Measurements from ENCODE around the gene CNTNAP4. TPM values are rescaled to one million over a fixed set of nuclear protein-coding genes. Genes with fewer than 3 reads are reported as not detected.

The CNTNAP4 gene
- total and polyA plus RNA-seq, 4 donors = 0.06 to 0.09 TPM; not detected in 2

DNA sequence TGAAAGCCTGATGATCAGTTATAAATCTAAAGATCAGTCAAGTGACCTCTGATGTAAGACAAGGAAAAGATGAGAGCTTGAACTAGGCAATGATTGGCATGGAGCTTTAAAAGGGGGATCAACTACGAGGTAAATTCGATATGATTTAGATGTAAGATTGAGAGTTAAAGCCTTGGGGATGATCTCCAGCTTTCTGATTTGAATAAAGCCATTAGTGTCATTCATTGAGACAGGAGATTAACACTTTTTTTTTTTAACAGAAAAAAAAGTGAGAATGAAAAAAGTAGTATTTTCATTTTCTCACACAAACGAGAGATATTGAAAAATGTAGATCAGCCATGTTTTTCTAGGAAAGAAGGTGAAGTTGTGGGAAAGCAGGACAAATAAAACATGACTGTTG is 225.4 kb downstream of the CNTNAP4 start:
- no peak overlapping the region for H3K4me3 ChIP-seq (ENCODE audit: low read depth in 1 of 3, low read length in 3 of 3)
- H3K27ac ChIP-seq (ENCODE audit: low read depth in 1 of 2, low read length in 2 of 2) = no peak overlapping the region
- H3K4me1 ChIP-seq (ENCODE audit: control insufficient read depth in 4 of 4, insufficient read depth in 4 of 4, low read length in 3 of 4) = no peaks in the 10 kb centered on the region
- H3K36me3 ChIP-seq (ENCODE audit: control insufficient read depth in 4 of 4, insufficient read depth in 3 of 4, low read depth in 1 of 4, low read length in 3 of 4) = no peaks in the 10 kb centered on the region
- WGBS = 86% methylated on average over 3 of the region's 3 CpGs
- no peaks in the 10 kb centered on the region for H3K27me3 ChIP-seq (ENCODE audit: control insufficient read depth in 4 of 4, insufficient read depth in 4 of 4, low read length in 3 of 4)
- TF ChIP-seq TAF1 (conservative IDR thresholded peaks at IDR 0.05) = no peak
- TF ChIP-seq, protein P1, sequence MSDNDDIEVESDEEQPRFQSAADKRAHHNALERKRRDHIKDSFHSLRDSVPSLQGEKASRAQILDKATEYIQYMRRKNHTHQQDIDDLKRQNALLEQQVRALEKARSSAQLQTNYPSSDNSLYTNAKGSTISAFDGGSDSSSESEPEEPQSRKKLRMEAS (IDR thresholded peaks at IDR 0.05) = no peak
- no peak for TF ChIP-seq YY1 (IDR thresholded peaks at IDR 0.05)
- no peaks in the 10 kb centered on the region for H3K9me3 ChIP-seq (ENCODE audit: control insufficient read depth in 4 of 4, low read length in 3 of 4)
- DNase-seq (ENCODE audit: low spot score) = no peak
- H3K9ac ChIP-seq (ENCODE audit: low read depth in 1 of 2, low read length in 2 of 2) = no peak overlapping the region

DNA sequence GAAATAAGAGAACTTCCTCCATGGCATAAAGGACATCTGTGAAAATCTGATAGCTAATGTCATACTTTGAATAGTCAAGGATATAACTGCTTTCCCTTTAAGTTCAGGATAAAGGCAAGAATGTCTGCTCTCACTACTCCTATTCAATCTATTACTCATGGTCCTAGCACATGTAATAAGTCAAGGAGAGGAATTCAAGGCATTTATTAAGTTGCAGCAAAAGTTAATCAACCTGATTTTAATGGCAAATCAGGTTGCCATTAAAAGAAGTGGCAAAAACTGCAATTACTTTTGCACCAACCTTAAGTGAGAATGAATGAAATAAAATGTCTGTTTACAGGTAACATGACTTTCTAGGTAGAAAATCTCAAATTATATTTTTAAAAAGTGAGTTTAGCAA is 225.9 kb downstream of the CNTNAP4 start:
- Histone ChIP-seq H3K27me3 (ENCODE audit: control insufficient read depth in 4 of 4, insufficient read depth in 4 of 4, low read length in 3 of 4) (no peaks in the 10 kb centered on the region), H3K4me3 (ENCODE audit: low read depth in 1 of 3, low read length in 3 of 3) (no peak overlapping the region), H3K9me3 (ENCODE audit: control insufficient read depth in 4 of 4, low read length in 3 of 4) (no peaks in the 10 kb centered on the region), H3K27ac (ENCODE audit: low read depth in 1 of 2, low read length in 2 of 2) (no peak overlapping the region), H3K4me1 (ENCODE audit: control insufficient read depth in 4 of 4, insufficient read depth in 4 of 4, low read length in 3 of 4) (no peaks in the 10 kb centered on the region), H3K36me3 (ENCODE audit: control insufficient read depth in 4 of 4, insufficient read depth in 3 of 4, low read depth in 1 of 4, low read length in 3 of 4) (no peaks in the 10 kb centered on the region), H3K9ac (ENCODE audit: low read depth in 1 of 2, low read length in 2 of 2) (no peak overlapping the region)
- TF ChIP-seq SP1 (IDR thresholded peaks at IDR 0.05) (no peak), GABPA (IDR thresholded peaks at IDR 0.05 in 1 of 2, conservative IDR thresholded peaks at IDR 0.05 in 1 of 2) (no peak), YY1 (IDR thresholded peaks at IDR 0.05) (no peak), EGR1 (IDR thresholded peaks at IDR 0.05; ENCODE audit: low read depth in 2 of 2) (no peak), NR2F2 (IDR thresholded peaks at IDR 0.05) (no peak), RAD21 (IDR thresholded peaks at IDR 0.05) (no peak), JUND (IDR thresholded peaks at IDR 0.05) (no peak), TAF1 (conservative IDR thresholded peaks at IDR 0.05) (no peak), FOXA2 (IDR thresholded peaks at IDR 0.05) (no peak)
- TF ChIP-seq, protein P2, sequence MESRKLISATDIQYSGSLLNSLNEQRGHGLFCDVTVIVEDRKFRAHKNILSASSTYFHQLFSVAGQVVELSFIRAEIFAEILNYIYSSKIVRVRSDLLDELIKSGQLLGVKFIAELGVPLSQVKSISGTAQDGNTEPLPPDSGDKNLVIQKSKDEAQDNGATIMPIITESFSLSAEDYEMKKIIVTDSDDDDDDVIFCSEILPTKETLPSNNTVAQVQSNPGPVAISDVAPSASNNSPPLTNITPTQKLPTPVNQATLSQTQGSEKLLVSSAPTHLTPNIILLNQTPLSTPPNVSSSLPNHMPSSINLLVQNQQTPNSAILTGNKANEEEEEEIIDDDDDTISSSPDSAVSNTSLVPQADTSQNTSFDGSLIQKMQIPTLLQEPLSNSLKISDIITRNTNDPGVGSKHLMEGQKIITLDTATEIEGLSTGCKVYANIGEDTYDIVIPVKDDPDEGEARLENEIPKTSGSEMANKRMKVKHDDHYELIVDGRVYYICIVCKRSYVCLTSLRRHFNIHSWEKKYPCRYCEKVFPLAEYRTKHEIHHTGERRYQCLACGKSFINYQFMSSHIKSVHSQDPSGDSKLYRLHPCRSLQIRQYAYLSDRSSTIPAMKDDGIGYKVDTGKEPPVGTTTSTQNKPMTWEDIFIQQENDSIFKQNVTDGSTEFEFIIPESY (IDR thresholded peaks at IDR 0.05) = no peak
- TF ChIP-seq, protein P3, sequence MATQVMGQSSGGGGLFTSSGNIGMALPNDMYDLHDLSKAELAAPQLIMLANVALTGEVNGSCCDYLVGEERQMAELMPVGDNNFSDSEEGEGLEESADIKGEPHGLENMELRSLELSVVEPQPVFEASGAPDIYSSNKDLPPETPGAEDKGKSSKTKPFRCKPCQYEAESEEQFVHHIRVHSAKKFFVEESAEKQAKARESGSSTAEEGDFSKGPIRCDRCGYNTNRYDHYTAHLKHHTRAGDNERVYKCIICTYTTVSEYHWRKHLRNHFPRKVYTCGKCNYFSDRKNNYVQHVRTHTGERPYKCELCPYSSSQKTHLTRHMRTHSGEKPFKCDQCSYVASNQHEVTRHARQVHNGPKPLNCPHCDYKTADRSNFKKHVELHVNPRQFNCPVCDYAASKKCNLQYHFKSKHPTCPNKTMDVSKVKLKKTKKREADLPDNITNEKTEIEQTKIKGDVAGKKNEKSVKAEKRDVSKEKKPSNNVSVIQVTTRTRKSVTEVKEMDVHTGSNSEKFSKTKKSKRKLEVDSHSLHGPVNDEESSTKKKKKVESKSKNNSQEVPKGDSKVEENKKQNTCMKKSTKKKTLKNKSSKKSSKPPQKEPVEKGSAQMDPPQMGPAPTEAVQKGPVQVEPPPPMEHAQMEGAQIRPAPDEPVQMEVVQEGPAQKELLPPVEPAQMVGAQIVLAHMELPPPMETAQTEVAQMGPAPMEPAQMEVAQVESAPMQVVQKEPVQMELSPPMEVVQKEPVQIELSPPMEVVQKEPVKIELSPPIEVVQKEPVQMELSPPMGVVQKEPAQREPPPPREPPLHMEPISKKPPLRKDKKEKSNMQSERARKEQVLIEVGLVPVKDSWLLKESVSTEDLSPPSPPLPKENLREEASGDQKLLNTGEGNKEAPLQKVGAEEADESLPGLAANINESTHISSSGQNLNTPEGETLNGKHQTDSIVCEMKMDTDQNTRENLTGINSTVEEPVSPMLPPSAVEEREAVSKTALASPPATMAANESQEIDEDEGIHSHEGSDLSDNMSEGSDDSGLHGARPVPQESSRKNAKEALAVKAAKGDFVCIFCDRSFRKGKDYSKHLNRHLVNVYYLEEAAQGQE (IDR thresholded peaks at IDR 0.05) = no peak
- TF ChIP-seq, protein P4, sequence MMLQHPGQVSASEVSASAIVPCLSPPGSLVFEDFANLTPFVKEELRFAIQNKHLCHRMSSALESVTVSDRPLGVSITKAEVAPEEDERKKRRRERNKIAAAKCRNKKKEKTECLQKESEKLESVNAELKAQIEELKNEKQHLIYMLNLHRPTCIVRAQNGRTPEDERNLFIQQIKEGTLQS (IDR thresholded peaks at IDR 0.05) = no peak
- TF ChIP-seq, protein P5, sequence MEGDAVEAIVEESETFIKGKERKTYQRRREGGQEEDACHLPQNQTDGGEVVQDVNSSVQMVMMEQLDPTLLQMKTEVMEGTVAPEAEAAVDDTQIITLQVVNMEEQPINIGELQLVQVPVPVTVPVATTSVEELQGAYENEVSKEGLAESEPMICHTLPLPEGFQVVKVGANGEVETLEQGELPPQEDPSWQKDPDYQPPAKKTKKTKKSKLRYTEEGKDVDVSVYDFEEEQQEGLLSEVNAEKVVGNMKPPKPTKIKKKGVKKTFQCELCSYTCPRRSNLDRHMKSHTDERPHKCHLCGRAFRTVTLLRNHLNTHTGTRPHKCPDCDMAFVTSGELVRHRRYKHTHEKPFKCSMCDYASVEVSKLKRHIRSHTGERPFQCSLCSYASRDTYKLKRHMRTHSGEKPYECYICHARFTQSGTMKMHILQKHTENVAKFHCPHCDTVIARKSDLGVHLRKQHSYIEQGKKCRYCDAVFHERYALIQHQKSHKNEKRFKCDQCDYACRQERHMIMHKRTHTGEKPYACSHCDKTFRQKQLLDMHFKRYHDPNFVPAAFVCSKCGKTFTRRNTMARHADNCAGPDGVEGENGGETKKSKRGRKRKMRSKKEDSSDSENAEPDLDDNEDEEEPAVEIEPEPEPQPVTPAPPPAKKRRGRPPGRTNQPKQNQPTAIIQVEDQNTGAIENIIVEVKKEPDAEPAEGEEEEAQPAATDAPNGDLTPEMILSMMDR (IDR thresholded peaks at IDR 0.05; ENCODE audit: low read depth, low read length, missing input control) = no peak
- DNase-seq (ENCODE audit: low spot score) = no peak

All from liver (tissue), 9 donors.